Activated naive CD4-positive, alpha-beta T cell treated with anti-CD3 and anti-CD28 coated beads, Interleukin-2, amount 10 ng/mL, durations not matched to agents 5 hours and 36 hours (primary cell): Measurements from ENCODE around the gene PER3. TPM values are rescaled to one million over a fixed set of nuclear protein-coding genes. Genes with fewer than 3 reads are reported as not detected.

Experiments used
- total RNA-seq, 2 experiments: library from RNA; stranded (reverse); gene quantifications; one replicate each; pipeline ENCODE4 v1.2.3, GENCODE V29; 2021

PER3 gene
- 1 to 10 TPM; 1.5 TPM for total RNA-seq

DNA sequence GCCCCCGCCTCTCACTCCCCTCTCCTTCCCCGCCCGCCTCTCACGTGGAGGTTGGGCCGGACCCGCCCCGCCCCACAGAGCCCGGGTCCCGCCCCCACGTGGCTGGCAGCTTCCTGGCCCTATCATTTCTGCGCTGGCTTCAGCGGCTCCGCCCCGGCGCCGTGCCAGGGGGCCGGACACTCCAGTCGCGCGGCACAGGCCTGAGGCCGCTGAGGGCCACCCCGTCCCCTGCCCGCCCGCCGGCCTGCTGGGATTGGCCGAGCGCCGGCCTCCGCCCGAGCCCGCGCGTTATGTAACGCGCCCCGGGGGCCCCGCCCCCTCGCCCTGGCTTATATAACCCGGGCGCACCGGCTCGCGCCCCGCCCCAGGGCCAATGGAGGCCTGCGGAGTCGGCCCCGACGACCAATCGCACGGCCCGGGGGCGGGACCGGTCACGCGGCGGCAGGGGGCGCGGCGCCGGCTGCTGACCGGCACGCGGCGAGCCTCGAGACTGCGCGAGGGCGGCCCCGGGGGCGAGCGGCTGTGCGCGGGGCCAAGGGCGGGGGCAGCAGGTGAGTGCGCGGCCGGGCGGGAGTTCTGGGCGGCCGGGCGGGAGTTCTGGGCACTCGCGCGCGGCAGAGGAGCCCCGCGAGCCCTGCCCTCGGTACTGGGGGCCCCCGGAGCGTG lies at the start of gene PER3:
PER3 (plus strand) TSS at position 466 of the 666 bp plus-strand sequence. CDS start 587 bp downstream, outside the sequence.

DNA sequence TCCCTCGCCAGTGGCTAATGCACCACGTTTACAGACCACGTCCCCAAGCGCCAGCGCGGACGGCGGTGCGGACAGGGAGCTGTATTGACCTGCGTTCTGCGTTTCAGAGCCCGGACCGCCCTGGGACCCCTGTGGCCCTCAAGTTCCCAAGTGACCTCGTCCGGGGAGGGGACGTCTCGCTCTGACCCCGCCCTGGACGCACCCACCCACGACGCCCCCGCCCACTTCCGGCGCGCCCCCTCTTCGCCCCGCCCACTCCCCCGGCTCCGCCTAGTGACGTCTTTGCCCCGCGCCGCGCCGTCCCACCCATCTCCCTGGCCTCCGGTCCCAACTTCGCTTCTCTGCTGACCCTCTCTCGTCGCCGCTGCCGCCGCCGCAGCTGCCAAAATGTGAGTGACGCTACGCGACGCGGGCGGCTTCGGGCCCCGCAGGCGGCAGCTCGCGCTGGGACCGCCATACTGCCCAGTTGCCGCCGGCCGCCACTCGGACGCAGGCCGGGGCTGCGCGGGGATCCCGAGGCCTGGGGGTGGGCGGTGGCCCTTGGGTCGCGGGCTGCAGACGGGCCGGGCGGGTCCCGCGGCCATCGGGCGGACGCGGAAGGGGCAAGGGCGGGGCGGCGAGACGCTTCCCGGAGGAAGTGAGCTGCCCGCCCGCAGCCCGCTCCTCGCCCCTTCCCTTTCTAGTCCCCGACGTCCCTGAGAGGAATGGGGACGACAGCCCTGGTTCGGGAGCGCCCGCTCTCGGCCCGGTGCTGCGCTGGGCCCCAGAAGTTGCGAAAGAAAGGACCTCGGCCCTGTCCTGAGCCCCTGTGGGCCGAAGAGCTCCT lies 12.9 kb upstream of the PER3 start, which contains the start of gene VAMP3:
VAMP3 (plus strand) TSS at position 300 of the 826 bp plus-strand sequence; CDS start at position 388, 88 bp downstream.

DNA sequence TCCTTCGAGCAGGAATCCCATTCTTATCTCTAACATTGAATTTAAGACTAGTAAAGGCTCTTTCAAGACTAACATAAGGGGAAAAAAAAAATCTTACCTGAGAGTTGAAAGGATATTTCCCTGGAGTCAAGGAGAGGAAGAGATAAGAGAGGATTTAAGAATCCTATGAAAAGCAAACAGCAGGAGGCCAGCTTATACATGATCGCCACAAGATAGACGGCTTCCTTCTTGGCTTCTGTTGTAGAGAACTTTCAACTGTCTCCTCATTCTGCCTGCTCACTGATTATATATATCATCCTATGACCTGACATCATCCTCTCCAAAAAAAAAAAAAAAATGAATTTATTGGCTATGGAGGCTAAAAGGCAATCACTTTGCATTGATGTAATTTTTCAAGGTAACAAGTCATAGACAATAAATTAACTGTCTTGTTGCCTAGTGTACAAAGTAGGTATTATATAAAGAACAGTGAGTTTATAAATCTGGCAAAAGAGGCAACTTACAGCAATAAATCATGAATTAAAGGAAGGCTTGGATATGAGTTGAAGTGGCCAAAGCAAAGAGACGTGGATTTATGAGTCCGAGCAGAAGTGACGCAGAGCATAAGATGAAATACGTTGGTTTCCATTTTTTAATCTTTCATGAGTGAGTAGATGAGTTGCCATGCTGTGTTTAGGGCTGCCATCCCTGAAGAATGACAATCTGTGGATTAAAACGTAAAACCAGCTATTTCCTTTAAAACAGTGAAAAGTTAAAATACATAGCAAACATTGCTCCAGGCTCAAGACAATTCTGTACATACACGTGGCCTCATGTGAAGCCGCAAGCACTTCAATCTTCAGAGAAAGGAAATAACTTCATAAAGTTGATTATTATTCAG lies 69.0 kb downstream of the PER3 start, which contains the start of gene UTS2:
UTS2 (minus strand) TSS at position 262 of the 880 bp plus-strand sequence; CDS start at position 200, 62 bp downstream.

Other genes starting within 250 kb of the PER3 start
- 10 to 100 TPM; 34.8 to 38.4 TPM for gene VAMP3, start 13.0 kb upstream of the PER3 start, total RNA-seq
- not detected for gene UTS2, start 68.8 kb downstream of the PER3 start, total RNA-seq
- under 1 TPM; 0.45 to 0.75 TPM for gene TNFRSF9, start 156.5 kb downstream of the PER3 start, total RNA-seq
- 100 to 1,000 TPM; 218 to 222 TPM for gene PARK7, start 177.4 kb downstream of the PER3 start, total RNA-seq
- gene ERRFI1, start 242.0 kb downstream of the PER3 start, total RNA-seq: 1 to 10 TPM in 1 of 2 experiments, under 1 TPM in 1; 0.79 to 1.1 TPM